K562 (cell line): ENCODE results near the gene NUP62. TPM values are rescaled to one million over a fixed set of nuclear protein-coding genes. Genes with fewer than 3 reads are reported as not detected.

Experiments
- ELF4 ChIP-seq: fragments of 450-650 bp; formaldehyde crosslinking; IDR thresholded peaks from 2 replicates; pipeline ENCODE4 v1.4.0; 2022; ENCODE audit warnings: missing genetic modification characterization
- IFI16 ChIP-seq: fragments of 250-450 bp; sonication (Bioruptor Pico); IDR thresholded peaks from 2 replicates; pipeline ENCODE4 v2.1.2; 2022; ENCODE audit warnings: mild to moderate bottlenecking, inconsistent platforms
- NR2C2 ChIP-seq, 2 experiments: fragments of 200-800 bp in 1 of 2; sonication (Bioruptor generic) in 1 of 2; sonication (generic) in 1 of 2; formaldehyde crosslinking in 1 of 2; IDR thresholded peaks; 2 replicates each; pipeline versions ENCODE4 v1.6.1 to v1.8.0; 2016 to 2022; ENCODE audit warnings: mild to moderate bottlenecking in 1 of 2, missing compliant biosample characterization in 1 of 2, missing genetic modification characterization in 1 of 2, missing genetic modification reagents in 1 of 2
- PHB ChIP-seq: fragments of 250-450 bp; sonication (Bioruptor Pico); IDR thresholded peaks from 2 replicates; pipeline ENCODE4 v1.5.0; 2021
- POLR2AphosphoS5 ChIP-seq: IDR thresholded peaks from 2 replicates; pipeline ENCODE4 v1.6.1; 2011; ENCODE audit warnings: mild to moderate bottlenecking, low read depth, low read length, moderate library complexity; ENCODE audit not compliant: control insufficient read depth, insufficient read depth
- RBFOX2 ChIP-seq: fragments of 200-400 bp; formaldehyde crosslinking; IDR thresholded peaks from 2 replicates; pipeline ENCODE4 v1.6.1; 2017; ENCODE audit warnings: low read depth, mild to moderate bottlenecking, low read length, moderate library complexity
- SMAD1 ChIP-seq: fragments of 150-350 bp; IDR thresholded peaks from 2 replicates; pipeline ENCODE4 v1.6.1; 2014; ENCODE audit warnings: low read length, low read depth; ENCODE audit not compliant: partially characterized antibody
- TOE1 ChIP-seq, 2 experiments: fragments of 450-650 bp in 1 of 2; sonication (generic) in 1 of 2; formaldehyde crosslinking in 1 of 2; IDR thresholded peaks; 2 replicates each; pipeline versions ENCODE4 v1.7.1 to v1.8.0; 2016 to 2022; ENCODE audit warnings: borderline replicate concordance in 2 of 2, mild to moderate bottlenecking in 2 of 2, antibody characterized with exemption in 1 of 2, inconsistent platforms in 1 of 2, low read depth in 1 of 2, missing genetic modification reagents in 1 of 2, moderate library complexity in 1 of 2
- ZBTB1 ChIP-seq: sonication (generic); formaldehyde crosslinking; IDR thresholded peaks from 2 replicates; pipeline ENCODE4 v1.8.1; 2023; ENCODE audit warnings: missing genetic modification reagents, low read depth, mild to moderate bottlenecking, borderline replicate concordance
- ZEB2 ChIP-seq: fragments of 450-650 bp; IDR thresholded peaks from 2 replicates; pipeline ENCODE4 v1.6.1; 2016
- ZFPM2 ChIP-seq: fragments of 250-450 bp; sonication (Bioruptor Pico); IDR thresholded peaks from 2 replicates; pipeline ENCODE4 v1.5.1; 2022; ENCODE audit warnings: mild to moderate bottlenecking
- ZNF263 ChIP-seq: sonication (generic); formaldehyde crosslinking; IDR thresholded peaks from 2 replicates; pipeline ENCODE4 v1.8.0; 2022; ENCODE audit warnings: mild to moderate bottlenecking, missing genetic modification reagents, borderline replicate concordance
- ZNF274 ChIP-seq: IDR thresholded peaks from 2 replicates; pipeline ENCODE4 v1.6.1; 2011; ENCODE audit warnings: low read depth, mild to moderate bottlenecking, low read length, moderate library complexity, borderline replicate concordance
- ZNF311 ChIP-seq: fragments of 250-450 bp; sonication (Bioruptor Pico); IDR thresholded peaks from 2 replicates; pipeline ENCODE4 v1.4.0; 2020; ENCODE audit warnings: mild to moderate bottlenecking, moderate library complexity
- ZNF699 ChIP-seq: fragments of 250-450 bp; sonication (Bioruptor Pico); IDR thresholded peaks from 2 replicates; pipeline ENCODE4 v1.8.0; 2021; ENCODE audit warnings: mild to moderate bottlenecking, moderate library complexity; ENCODE audit not compliant: insufficient replicate concordance
- polyA plus RNA-seq, 8 experiments: library from polyadenylated mRNA; depleted of rRNA in 4 of 8; stranded (reverse) in 5 of 8; unstranded in 3 of 8; fragments of >200 nt; fragmentation: Nextera tagmentation in 2 of 8; fragmentation: Illumina TruSeq in 1 of 8; extraction: Ambion mirVana in 2 of 8; extraction: Trizol in 1 of 8; gene quantifications; 2 replicates each; pipeline versions ENCODE4 v1.2.1 to v1.2.3, GENCODE V29; 2011 to 2014; ENCODE audit warnings: inconsistent platforms in 1 of 8, missing spikeins in 1 of 8
- total RNA-seq, 7 experiments: library from RNA; depleted of rRNA in 6 of 7; stranded (reverse); fragments of >200 nt in 6 of 7; fragmentation: Illumina TruSeq in 2 of 7; extraction: Trizol in 2 of 7; gene quantifications; 2 replicates each; pipeline versions ENCODE4 v1.2.1 to v1.2.3, GENCODE V29; 2011 to 2021; ENCODE audit warnings: low replicate concordance in 1 of 7
- TF ChIP-seq, protein P1 (sequence below), 2 experiments: IDR thresholded peaks; 2 replicates each; pipeline ENCODE4 v1.6.1; 2011; ENCODE audit warnings: borderline replicate concordance in 1 of 2, control low read depth in 1 of 2, low read depth in 1 of 2, low read length in 1 of 2, mild to moderate bottlenecking in 1 of 2, mixed read lengths in 1 of 2, moderate library complexity in 1 of 2; ENCODE audit not compliant: insufficient read depth in 1 of 2, insufficient read length in 1 of 2, poor library complexity in 1 of 2, severe bottlenecking in 1 of 2; ENCODE audit errors: extremely low read depth in 1 of 2
- TF ChIP-seq, protein P2 (sequence below): sonication (generic); formaldehyde crosslinking; IDR thresholded peaks from 2 replicates; pipeline ENCODE4 v1.8.1; 2023; ENCODE audit warnings: mild to moderate bottlenecking, missing genetic modification reagents
- TF ChIP-seq, protein P3 (sequence below): conservative IDR thresholded peaks from 2 replicates; pipeline ENCODE4 v1.6.1; 2011; ENCODE audit warnings: low read depth, mild to moderate bottlenecking, low read length; ENCODE audit not compliant: control insufficient read depth

NUP62 gene
- total and polyA plus RNA-seq, 9 of the 15 experiments (the other 6 are each of a cell fraction or from before 2014, with no cell fraction given): 16.9 to 109 (median 66.0) TPM

DNA sequence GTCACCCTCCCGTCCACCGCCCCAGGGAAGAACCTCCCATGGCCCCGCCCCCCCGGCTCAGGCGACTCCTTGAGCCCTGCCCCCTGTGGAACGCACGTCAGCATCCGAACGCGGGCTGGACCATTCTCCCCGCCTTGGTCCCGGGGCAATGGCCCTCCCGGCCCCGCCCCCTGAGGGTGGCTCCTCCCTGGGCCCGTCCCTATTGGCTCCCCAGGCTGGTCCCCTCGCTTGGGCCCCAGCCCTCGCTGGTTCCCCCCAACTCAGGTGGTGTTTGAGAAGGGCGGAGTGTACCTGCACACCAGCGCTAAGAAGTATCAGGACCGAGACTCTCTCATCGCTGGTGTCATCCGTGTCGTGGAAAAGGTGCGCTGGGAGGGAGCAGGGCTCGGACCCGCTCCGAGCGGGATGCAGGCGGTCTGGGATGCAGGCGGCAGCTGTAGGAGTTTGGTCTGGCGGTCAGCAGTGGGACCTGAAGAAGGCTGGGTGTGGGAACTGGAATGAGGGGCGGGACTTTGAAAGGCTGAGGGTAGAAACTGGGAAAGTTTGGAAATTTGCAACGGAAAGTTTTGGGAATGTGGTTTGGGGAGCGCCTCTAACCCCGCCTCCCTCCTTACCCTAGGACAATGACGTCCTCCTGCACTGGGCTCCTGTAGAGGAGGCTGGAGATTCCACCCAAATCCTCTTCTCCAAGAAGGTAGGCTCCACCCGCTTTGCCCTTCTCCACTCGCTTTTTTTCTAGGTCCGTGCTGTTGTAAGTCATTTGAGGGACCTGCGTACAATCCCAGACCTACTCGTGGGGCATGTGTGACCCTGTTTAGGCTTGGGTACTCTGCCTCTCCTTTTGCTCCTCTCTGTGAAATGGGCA, 51.2 kb downstream of the NUP62 start (continued):
- TF ChIP-seq, protein P1, sequence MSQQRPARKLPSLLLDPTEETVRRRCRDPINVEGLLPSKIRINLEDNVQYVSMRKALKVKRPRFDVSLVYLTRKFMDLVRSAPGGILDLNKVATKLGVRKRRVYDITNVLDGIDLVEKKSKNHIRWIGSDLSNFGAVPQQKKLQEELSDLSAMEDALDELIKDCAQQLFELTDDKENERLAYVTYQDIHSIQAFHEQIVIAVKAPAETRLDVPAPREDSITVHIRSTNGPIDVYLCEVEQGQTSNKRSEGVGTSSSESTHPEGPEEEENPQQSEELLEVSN (IDR thresholded peaks at IDR 0.05; ENCODE audit: borderline replicate concordance in 1 of 2, extremely low read depth in 1 of 2, insufficient read depth in 1 of 2, insufficient read length in 1 of 2, low read depth in 1 of 2, low read length in 1 of 2, poor library complexity in 1 of 2, severe bottlenecking in 1 of 2): peak in 1 of 2 experiments; percentile 7
- TF ChIP-seq ELF4 (CRISPR knock-in tag): 0 out of 2 replicates have a peak, but pooled peaks have one; percentile 10
- peak; percentile 60 for TF ChIP-seq RBFOX2
- no peak for TF ChIP-seq ZNF274
- TF ChIP-seq, protein P2, sequence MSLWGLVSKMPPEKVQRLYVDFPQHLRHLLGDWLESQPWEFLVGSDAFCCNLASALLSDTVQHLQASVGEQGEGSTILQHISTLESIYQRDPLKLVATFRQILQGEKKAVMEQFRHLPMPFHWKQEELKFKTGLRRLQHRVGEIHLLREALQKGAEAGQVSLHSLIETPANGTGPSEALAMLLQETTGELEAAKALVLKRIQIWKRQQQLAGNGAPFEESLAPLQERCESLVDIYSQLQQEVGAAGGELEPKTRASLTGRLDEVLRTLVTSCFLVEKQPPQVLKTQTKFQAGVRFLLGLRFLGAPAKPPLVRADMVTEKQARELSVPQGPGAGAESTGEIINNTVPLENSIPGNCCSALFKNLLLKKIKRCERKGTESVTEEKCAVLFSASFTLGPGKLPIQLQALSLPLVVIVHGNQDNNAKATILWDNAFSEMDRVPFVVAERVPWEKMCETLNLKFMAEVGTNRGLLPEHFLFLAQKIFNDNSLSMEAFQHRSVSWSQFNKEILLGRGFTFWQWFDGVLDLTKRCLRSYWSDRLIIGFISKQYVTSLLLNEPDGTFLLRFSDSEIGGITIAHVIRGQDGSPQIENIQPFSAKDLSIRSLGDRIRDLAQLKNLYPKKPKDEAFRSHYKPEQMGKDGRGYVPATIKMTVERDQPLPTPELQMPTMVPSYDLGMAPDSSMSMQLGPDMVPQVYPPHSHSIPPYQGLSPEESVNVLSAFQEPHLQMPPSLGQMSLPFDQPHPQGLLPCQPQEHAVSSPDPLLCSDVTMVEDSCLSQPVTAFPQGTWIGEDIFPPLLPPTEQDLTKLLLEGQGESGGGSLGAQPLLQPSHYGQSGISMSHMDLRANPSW (CRISPR knock-in tag): no peak
- no peak for TF ChIP-seq ZNF311 (CRISPR knock-in tag)
- TF ChIP-seq, protein P3, sequence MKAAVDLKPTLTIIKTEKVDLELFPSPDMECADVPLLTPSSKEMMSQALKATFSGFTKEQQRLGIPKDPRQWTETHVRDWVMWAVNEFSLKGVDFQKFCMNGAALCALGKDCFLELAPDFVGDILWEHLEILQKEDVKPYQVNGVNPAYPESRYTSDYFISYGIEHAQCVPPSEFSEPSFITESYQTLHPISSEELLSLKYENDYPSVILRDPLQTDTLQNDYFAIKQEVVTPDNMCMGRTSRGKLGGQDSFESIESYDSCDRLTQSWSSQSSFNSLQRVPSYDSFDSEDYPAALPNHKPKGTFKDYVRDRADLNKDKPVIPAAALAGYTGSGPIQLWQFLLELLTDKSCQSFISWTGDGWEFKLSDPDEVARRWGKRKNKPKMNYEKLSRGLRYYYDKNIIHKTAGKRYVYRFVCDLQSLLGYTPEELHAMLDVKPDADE: no peak
- TF ChIP-seq TOE1 (IDR thresholded peaks at IDR 0.05; ENCODE audit: borderline replicate concordance): no peak
- no peak for TF ChIP-seq TOE1 (CRISPR knock-in tag; IDR thresholded peaks at IDR 0.05; ENCODE audit: borderline replicate concordance, low read depth)
- TF ChIP-seq ZFPM2: no peak
- no peak for TF ChIP-seq PHB (CRISPR knock-in tag)
- no peak for TF ChIP-seq ZBTB1 (CRISPR knock-in tag)
- TF ChIP-seq NR2C2 (CRISPR knock-in tag; IDR thresholded peaks at IDR 0.05): no peak
- TF ChIP-seq NR2C2 (tag; IDR thresholded peaks at IDR 0.05): no peak
- no peak for TF ChIP-seq ZNF699
- TF ChIP-seq ZEB2: peak; percentile 59; the same call in 1 of the 2 replicates
- no peak for TF ChIP-seq POLR2AphosphoS5
- no peak for TF ChIP-seq SMAD1
- TF ChIP-seq ZNF263: peak; percentile 22; the same call in 1 of the 2 replicates
- no peak for TF ChIP-seq IFI16
